ENCODE results near the gene SETD6. TPM values are rescaled to one million over a fixed set of nuclear protein-coding genes. Genes with fewer than 3 reads are reported as not detected.

SETD6 gene
- total RNA-seq, 4 donors from 2014 or later: 30.8 to 40.2 (median 38.4) TPM

GRCh38 chr16:58506241-58507194, 8.8 kb upstream of the SETD6 start:
- Histone ChIP-seq H3K4me1 (peaks cover 0 to under 1% of the 10 kb centered on the region in 2 donors), H3K27me3 (peaks cover 5 to 9% (median 6%) of the 10 kb centered on the region in 3 donors), H3K27ac (no peak overlapping the region), H3K36me3 (no peaks in the 10 kb centered on the region), H3K4me3 (no peak overlapping the region), H3K9me3 (no peaks in the 10 kb centered on the region)
- TF ChIP-seq POLR2A (IDR thresholded peaks at IDR 0.05): no peak
- no peak for TF ChIP-seq CTCF (IDR thresholded peaks at IDR 0.05 in 4 of 5, conservative IDR thresholded peaks at IDR 0.05 in 1 of 5)
- no peak for ATAC-seq
- in situ Hi-C loops (cut with MboI; ENCODE audit: low sequenced_read_pairs in 4 of 4) (loop anchor here in 2 of 4 donors (25.0 kb wide), 2 partner anchors 156 to 231 kb away; partner anchors contain the start of gene GOT2 (in 1 of the 2)), intact Hi-C loops (cut with DNase I; ENCODE audit: low total_unique reads) (no loop called here)
- DNase-seq: peak in 1 of 2 donors; percentile 6

- Histone ChIP-seq H3K4me1 (peaks cover 0 to 7% of the 10 kb centered on the region in 2 donors), H3K4me3 (no peak overlapping the region), H3K36me3 (no peaks in the 10 kb centered on the region), H3K27ac (no peak overlapping the region), H3K27me3 (no peaks in the 10 kb centered on the region), H3K9me3 (no peaks in the 10 kb centered on the region)
- DNase-seq (no peak), ATAC-seq (no peak)
- intact Hi-C loops (cut with DNase I; ENCODE audit: low total_unique reads) (no loop called here), in situ Hi-C loops (cut with MboI; ENCODE audit: low sequenced_read_pairs in 4 of 4) (loop anchor here in 2 of 4 donors (25.0 kb wide), 2 partner anchors 155 to 230 kb away; partner anchors contain the start of gene GOT2 (in 1 of the 2))
- TF ChIP-seq CTCF (IDR thresholded peaks at IDR 0.05 in 4 of 5, conservative IDR thresholded peaks at IDR 0.05 in 1 of 5) (no peak), POLR2A (IDR thresholded peaks at IDR 0.05) (no peak)
These were observed 7.9 kb upstream of the SETD6 start for GRCh38 chr16:58507195-58507962.

GRCh38 chr16:58507963-58508670, 7.2 kb upstream of the SETD6 start:
- in situ Hi-C loops (cut with MboI; ENCODE audit: low sequenced_read_pairs in 4 of 4): loop anchor here in 2 of 4 donors (25.0 kb wide), 2 partner anchors 154 to 229 kb away; partner anchors contain the start of gene GOT2 (in 1 of the 2)
- intact Hi-C loops (cut with DNase I; ENCODE audit: low total_unique reads): no loop called here

More at GRCh38 chr16:58507963-58508670, 7.2 kb upstream of the SETD6 start:
- H3K36me3 ChIP-seq: no peaks in the 10 kb centered on the region
- TF ChIP-seq POLR2A (IDR thresholded peaks at IDR 0.05) (no peak), CTCF (IDR thresholded peaks at IDR 0.05 in 4 of 5, conservative IDR thresholded peaks at IDR 0.05 in 1 of 5) (no peak)
- peaks cover 0 to 7% of the 10 kb centered on the region in 2 donors for H3K4me1 ChIP-seq
- DNase-seq (peak in 1 of 2 donors; percentile 5), ATAC-seq (no peak)
- no peaks in the 10 kb centered on the region for H3K9me3 ChIP-seq
- no peak overlapping the region for H3K27ac ChIP-seq
- H3K27me3 ChIP-seq: no peaks in the 10 kb centered on the region
- no peak overlapping the region for H3K4me3 ChIP-seq

Data from gastrocnemius medialis (tissue), 4 donors.